H1 (cell line): ENCODE results near the gene PXDC1. TPM values are rescaled to one million over a fixed set of nuclear protein-coding genes. Genes with fewer than 3 reads are reported as not detected.

Experiments used
- JUN ChIP-seq: IDR thresholded peaks from 2 replicates; pipeline ENCODE4 v1.6.1; 2011; ENCODE audit warnings: low read depth, mild to moderate bottlenecking, improper control_type of control experiment, low read length
- NANOG ChIP-seq: IDR thresholded peaks from 2 replicates; pipeline ENCODE4 v1.6.1; 2011; ENCODE audit warnings: low read length, low read depth, mild to moderate bottlenecking, inconsistent platforms; ENCODE audit not compliant: insufficient read depth, poor library complexity, severe bottlenecking
- POLR2AphosphoS5 ChIP-seq: IDR thresholded peaks from 2 replicates; pipeline ENCODE4 v1.6.1; 2011; ENCODE audit warnings: low read depth, low read length
- polyA plus RNA-seq, 7 experiments: library from polyadenylated mRNA; depleted of rRNA in 3 of 7; stranded (reverse) in 5 of 7; unstranded in 2 of 7; fragments of >200 nt in 5 of 7; fragments of 200-250 nt in 2 of 7; gene quantifications; 1 replicate in 5 of 7; 2 replicates in 1 of 7; 4 replicates in 1 of 7; pipeline versions ENCODE4 v1.2.1 to v1.2.3, GENCODE V29; 2011 to 2013; ENCODE audit warnings: missing spikeins in 2 of 7, mixed read lengths in 2 of 7
- total RNA-seq: library from RNA; stranded (reverse); fragmentation: NEBNext Ultra II Directional; extraction: Animal tissue kit (Norgen Biotek cat#: 25700); gene quantifications from 2 replicates; pipeline ENCODE4 v1.2.1, GENCODE V29; 2021

The PXDC1 gene
- total and polyA plus RNA-seq, 2 of the 8 experiments (the other 6 are each of a cell fraction or from before 2014, with no cell fraction given), result 1.7 to 2.0 TPM

GRCh38 chr6:3727036-3727435 lies 24.5 kb downstream of the PXDC1 start (continued):
- TF ChIP-seq JUN (no peak), POLR2AphosphoS5 (no peak), NANOG (no peak)
- TF ChIP-seq, all 59 proteins: peak for 0
